ENCODE results near the gene ATP8B1. TPM values are rescaled to one million over a fixed set of nuclear protein-coding genes. Genes with fewer than 3 reads are reported as not detected.

Gene ATP8B1
- total RNA-seq, 1 experiment from 2014 or later, result 1.1 TPM

DNA sequence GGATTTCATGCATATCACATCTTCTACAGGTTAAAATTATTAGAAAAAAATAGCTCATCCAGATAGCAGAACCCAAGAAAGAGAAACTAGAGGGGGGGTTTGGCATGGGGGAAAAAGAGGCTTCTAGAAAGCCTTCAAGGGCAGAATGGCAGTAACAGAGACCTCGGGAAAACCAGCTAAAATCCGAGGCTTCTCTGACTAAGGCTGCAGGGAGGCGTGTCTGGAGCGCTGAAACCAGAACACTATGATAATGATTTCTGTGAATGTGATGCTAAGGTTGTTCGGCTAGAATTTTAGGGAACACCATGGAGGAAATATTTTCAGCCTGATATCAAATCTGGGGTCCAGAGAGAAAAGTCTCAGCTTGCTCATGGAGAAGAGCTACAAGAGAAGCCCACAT, 73.0 kb downstream of the ATP8B1 start:
- no peak overlapping the region for H3K27ac Mint-ChIP-seq
- H3K9me3 Mint-ChIP-seq, result peaks cover 5% of the 10 kb centered on the region in 2 experiments; a peak in 2 of 5 replicates
- TF ChIP-seq, protein P1, sequence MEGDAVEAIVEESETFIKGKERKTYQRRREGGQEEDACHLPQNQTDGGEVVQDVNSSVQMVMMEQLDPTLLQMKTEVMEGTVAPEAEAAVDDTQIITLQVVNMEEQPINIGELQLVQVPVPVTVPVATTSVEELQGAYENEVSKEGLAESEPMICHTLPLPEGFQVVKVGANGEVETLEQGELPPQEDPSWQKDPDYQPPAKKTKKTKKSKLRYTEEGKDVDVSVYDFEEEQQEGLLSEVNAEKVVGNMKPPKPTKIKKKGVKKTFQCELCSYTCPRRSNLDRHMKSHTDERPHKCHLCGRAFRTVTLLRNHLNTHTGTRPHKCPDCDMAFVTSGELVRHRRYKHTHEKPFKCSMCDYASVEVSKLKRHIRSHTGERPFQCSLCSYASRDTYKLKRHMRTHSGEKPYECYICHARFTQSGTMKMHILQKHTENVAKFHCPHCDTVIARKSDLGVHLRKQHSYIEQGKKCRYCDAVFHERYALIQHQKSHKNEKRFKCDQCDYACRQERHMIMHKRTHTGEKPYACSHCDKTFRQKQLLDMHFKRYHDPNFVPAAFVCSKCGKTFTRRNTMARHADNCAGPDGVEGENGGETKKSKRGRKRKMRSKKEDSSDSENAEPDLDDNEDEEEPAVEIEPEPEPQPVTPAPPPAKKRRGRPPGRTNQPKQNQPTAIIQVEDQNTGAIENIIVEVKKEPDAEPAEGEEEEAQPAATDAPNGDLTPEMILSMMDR (conservative IDR thresholded peaks at IDR 0.05), result no peak
- no peak overlapping the region for H3K4me3 Mint-ChIP-seq
- no peaks in the 10 kb centered on the region for H3K9me3 ChIP-seq (ENCODE audit: control insufficient read depth, low read depth, low read length)
- H3K4me1 Mint-ChIP-seq, result 0 out of 4 replicates have a peak, but pooled peaks cover 3% of the 10 kb centered on the region in 2 experiments
- no peak overlapping the region for H3K56ac ChIP-seq (ENCODE audit: insufficient read length, low read depth, low read length)
- H2AFZ ChIP-seq (ENCODE audit: low read length), result no peak overlapping the region
- H3K36me3 Mint-ChIP-seq (ENCODE audit: insufficient read depth in 1 of 3, low read depth in 3 of 3), result peaks cover 0 to 1% (median 0%) of the 10 kb centered on the region in 3 experiments; a peak in 2 of 7 replicates
- no peak overlapping the region for H3K14ac ChIP-seq (ENCODE audit: insufficient read depth, low read length)
- no peak overlapping the region for H3K27ac ChIP-seq (ENCODE audit: insufficient read length, low read depth, low read length)
- no peak overlapping the region for H3K4me2 ChIP-seq (ENCODE audit: insufficient read depth, insufficient read length, low read length)
- H3K18ac ChIP-seq (ENCODE audit: insufficient read length, low read depth, low read length), result no peak overlapping the region
- no peaks in the 10 kb centered on the region for H3K23me2 ChIP-seq (ENCODE audit: insufficient read length, low read depth, low read length, poor library complexity, severe bottlenecking)
- no peak overlapping the region for H2BK120ac ChIP-seq (ENCODE audit: low read depth, low read length, poor library complexity, severe bottlenecking)
- H4K91ac ChIP-seq (ENCODE audit: insufficient read length, low read depth, low read length), result no peak overlapping the region
- H2BK15ac ChIP-seq (ENCODE audit: low read depth, low read length), result no peak overlapping the region
- H2BK5ac ChIP-seq (ENCODE audit: insufficient read length, low read length), result no peak overlapping the region
- H4K5ac ChIP-seq (ENCODE audit: insufficient read length, low read depth, low read length), result no peak overlapping the region
- no peaks in the 10 kb centered on the region for H3K4me1 ChIP-seq (ENCODE audit: insufficient read depth, low read length)
- no peaks in the 10 kb centered on the region for H3K27me3 Mint-ChIP-seq (ENCODE audit: low read depth)
- no peak overlapping the region for H2BK12ac ChIP-seq (ENCODE audit: insufficient read length, low read depth, low read length)
- no peak overlapping the region for H3K9ac ChIP-seq (ENCODE audit: extremely low read depth, insufficient read length, low read length)
- no peak overlapping the region for H2BK20ac ChIP-seq (ENCODE audit: low read depth, low read length, poor library complexity, severe bottlenecking)
- no peaks in the 10 kb centered on the region for H3K79me1 ChIP-seq (ENCODE audit: insufficient read depth, low read depth, low read length, poor library complexity, severe bottlenecking)
- H3T11ph ChIP-seq (ENCODE audit: low read length), result no peak overlapping the region
- H4K8ac ChIP-seq (replicated peaks; ENCODE audit: insufficient read length, low read depth, low read length), result no peak overlapping the region
- no peaks in the 10 kb centered on the region for H3K27me3 ChIP-seq (ENCODE audit: insufficient read depth, low read length)
- H2AK5ac ChIP-seq (ENCODE audit: insufficient read length, low read length), result no peak overlapping the region
- WGBS (ENCODE audit: extremely low coverage, insufficient read length, low lambda C conversion rate), result no CpG with 5 or more reads among the region's 5 CpGs
- no peak for DNase-seq
- no peaks in the 10 kb centered on the region for H3K79me2 ChIP-seq (ENCODE audit: insufficient read depth, low read length)
- no peak overlapping the region for H3K4ac ChIP-seq (ENCODE audit: low read depth, low read length)
- no peak overlapping the region for H3K23ac ChIP-seq (ENCODE audit: insufficient read length, low read depth, low read length)
- H4K20me1 ChIP-seq (ENCODE audit: control insufficient read depth, insufficient read depth, insufficient read length), result no peaks in the 10 kb centered on the region

Measured in H9 (cell line).